ENCODE measurements around the gene ARHGEF33. TPM values are rescaled to one million over a fixed set of nuclear protein-coding genes. Genes with fewer than 3 reads are reported as not detected.

The ARHGEF33 gene
- total and polyA plus RNA-seq, 2 of the 13 experiments (the other 11 are each of a cell fraction or from before 2014, with no cell fraction given) = 0.04 TPM; not detected in 1

DNA sequence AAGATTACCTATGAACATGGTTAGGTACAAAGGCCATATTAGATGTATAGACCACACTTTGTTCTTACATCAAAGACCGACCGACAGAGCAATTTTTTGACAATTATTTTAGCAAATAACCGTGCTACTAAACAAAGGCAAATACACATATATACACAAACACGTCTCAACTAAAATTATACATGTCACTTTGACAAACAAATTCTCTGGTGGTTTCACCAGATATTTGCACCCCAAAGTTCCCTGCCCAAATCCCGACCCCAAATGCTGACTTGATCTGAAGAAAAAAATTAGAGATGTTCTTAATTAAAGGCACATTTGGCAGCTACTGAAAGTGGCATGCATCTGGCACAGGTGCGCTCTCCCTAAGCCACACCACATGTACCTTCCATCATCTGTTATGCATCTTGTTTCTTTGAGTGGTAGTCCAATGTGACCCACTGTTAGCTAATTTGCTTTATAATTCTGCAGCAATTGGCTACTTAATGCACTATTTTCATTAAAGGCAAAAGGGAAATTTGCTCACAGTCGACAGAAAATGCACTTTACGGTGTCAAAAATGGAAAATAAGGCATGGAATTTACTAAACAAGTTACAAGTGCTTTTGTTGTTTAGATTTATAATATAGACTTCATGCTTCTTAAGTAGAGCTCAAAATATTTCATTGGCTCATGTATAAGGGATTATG lies 92.1 kb downstream of the ARHGEF33 start (continued):
- TF ChIP-seq, protein P1, sequence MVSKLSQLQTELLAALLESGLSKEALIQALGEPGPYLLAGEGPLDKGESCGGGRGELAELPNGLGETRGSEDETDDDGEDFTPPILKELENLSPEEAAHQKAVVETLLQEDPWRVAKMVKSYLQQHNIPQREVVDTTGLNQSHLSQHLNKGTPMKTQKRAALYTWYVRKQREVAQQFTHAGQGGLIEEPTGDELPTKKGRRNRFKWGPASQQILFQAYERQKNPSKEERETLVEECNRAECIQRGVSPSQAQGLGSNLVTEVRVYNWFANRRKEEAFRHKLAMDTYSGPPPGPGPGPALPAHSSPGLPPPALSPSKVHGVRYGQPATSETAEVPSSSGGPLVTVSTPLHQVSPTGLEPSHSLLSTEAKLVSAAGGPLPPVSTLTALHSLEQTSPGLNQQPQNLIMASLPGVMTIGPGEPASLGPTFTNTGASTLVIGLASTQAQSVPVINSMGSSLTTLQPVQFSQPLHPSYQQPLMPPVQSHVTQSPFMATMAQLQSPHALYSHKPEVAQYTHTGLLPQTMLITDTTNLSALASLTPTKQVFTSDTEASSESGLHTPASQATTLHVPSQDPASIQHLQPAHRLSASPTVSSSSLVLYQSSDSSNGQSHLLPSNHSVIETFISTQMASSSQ (IDR thresholded peaks at IDR 0.05; ENCODE audit: low read depth) = no peak
- TF ChIP-seq, protein P1 (CRISPR knock-in tag; IDR thresholded peaks at IDR 0.05; ENCODE audit: borderline replicate concordance) = peak; percentile 54; the same call in 1 of the 2 replicates
- TF ChIP-seq ZMYM4 (CRISPR knock-in tag; IDR thresholded peaks at IDR 0.05) (peak; percentile 48), MED1 (CRISPR knock-in tag; IDR thresholded peaks at IDR 0.05) (peak; percentile 81), HIVEP1 (CRISPR knock-in tag; IDR thresholded peaks at IDR 0.05) (no peak), ZNF816 (CRISPR knock-in tag; IDR thresholded peaks at IDR 0.05; ENCODE audit: borderline replicate concordance) (no peak), MXD4 (CRISPR knock-in tag; IDR thresholded peaks at IDR 0.05) (peak; percentile 65; the same call in 1 of the 2 replicates), ZNF788 (CRISPR knock-in tag; IDR thresholded peaks at IDR 0.05; ENCODE audit: borderline replicate concordance) (no peak), KMT2A (CRISPR knock-in tag; IDR thresholded peaks at IDR 0.05) (no peak), ZNF549 (CRISPR knock-in tag; IDR thresholded peaks at IDR 0.05) (peak; percentile 14; the same call in 1 of the 2 replicates), ZNF577 (CRISPR knock-in tag; IDR thresholded peaks at IDR 0.05; ENCODE audit: borderline replicate concordance, low read depth) (no peak), CBFB (CRISPR knock-in tag; IDR thresholded peaks at IDR 0.05) (no peak), FOXK2 (IDR thresholded peaks at IDR 0.05) (0 out of 2 replicates have a peak, but pooled peaks have one; percentile 31), ZNF225 (CRISPR knock-in tag; IDR thresholded peaks at IDR 0.05) (no peak), ZEB1 (IDR thresholded peaks at IDR 0.05; ENCODE audit: insufficient replicate concordance, low read depth) (peak; percentile 22), TP53 (CRISPR knock-in tag; conservative IDR thresholded peaks at IDR 0.05) (no peak), HNRNPL (IDR thresholded peaks at IDR 0.05; ENCODE audit: low read depth, low read length) (no peak), HDAC1 (CRISPR knock-in tag; IDR thresholded peaks at IDR 0.05) (peak; percentile 56; the same call in 1 of the 2 replicates), NR1H2 (CRISPR knock-in tag; IDR thresholded peaks at IDR 0.05; ENCODE audit: borderline replicate concordance, low read depth) (no peak), TGIF2 (CRISPR knock-in tag; IDR thresholded peaks at IDR 0.05) (0 out of 2 replicates have a peak, but pooled peaks have one; percentile 8)
- TF ChIP-seq, protein P2, sequence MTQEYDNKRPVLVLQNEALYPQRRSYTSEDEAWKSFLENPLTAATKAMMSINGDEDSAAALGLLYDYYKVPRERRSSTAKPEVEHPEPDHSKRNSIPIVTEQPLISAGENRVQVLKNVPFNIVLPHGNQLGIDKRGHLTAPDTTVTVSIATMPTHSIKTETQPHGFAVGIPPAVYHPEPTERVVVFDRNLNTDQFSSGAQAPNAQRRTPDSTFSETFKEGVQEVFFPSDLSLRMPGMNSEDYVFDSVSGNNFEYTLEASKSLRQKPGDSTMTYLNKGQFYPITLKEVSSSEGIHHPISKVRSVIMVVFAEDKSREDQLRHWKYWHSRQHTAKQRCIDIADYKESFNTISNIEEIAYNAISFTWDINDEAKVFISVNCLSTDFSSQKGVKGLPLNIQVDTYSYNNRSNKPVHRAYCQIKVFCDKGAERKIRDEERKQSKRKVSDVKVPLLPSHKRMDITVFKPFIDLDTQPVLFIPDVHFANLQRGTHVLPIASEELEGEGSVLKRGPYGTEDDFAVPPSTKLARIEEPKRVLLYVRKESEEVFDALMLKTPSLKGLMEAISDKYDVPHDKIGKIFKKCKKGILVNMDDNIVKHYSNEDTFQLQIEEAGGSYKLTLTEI (CRISPR knock-in tag; conservative IDR thresholded peaks at IDR 0.05) = no peak
